T follicular helper cell (primary cell): ENCODE data around the gene JAZF1.

Source experiments
- DNase-seq: peaks from one replicate; pipeline ENCODE4 v3.0.0-alpha.2; 2020; ENCODE audit warnings: low read depth

Gene JAZF1

GRCh38 chr7:27839099-27839498 is 341.5 kb downstream of the JAZF1 start:
- no peak for DNase-seq

- DNase-seq = no peak
Measured at GRCh38 chr7:27836536-27836935, 344.1 kb downstream of the JAZF1 start.

GRCh38 chr7:27835376-27835775 is 345.2 kb downstream of the JAZF1 start:
- no peak for DNase-seq

- no peak for DNase-seq
Measured at GRCh38 chr7:27834179-27834921, 346.2 kb downstream of the JAZF1 start.

GRCh38 chr7:27826357-27826756 is 354.2 kb downstream of the JAZF1 start:
- no peak for DNase-seq

GRCh38 chr7:27825891-27826290 is 354.7 kb downstream of the JAZF1 start:
- no peak for DNase-seq

GRCh38 chr7:27822245-27822644 is 358.4 kb downstream of the JAZF1 start:
- no peak for DNase-seq

- DNase-seq = no peak
Measured at GRCh38 chr7:27812706-27813105, 367.9 kb downstream of the JAZF1 start.

GRCh38 chr7:27810186-27810585 is 370.4 kb downstream of the JAZF1 start:
- no peak for DNase-seq

- DNase-seq = no peak
Measured at GRCh38 chr7:27808626-27809025, 372.0 kb downstream of the JAZF1 start.

GRCh38 chr7:27804139-27804538 is 376.5 kb downstream of the JAZF1 start:
- DNase-seq = no peak

- DNase-seq = no peak
Measured at GRCh38 chr7:27802999-27803398, 377.6 kb downstream of the JAZF1 start.

GRCh38 chr7:27799212-27799611 is 381.4 kb downstream of the JAZF1 start:
- no peak for DNase-seq

GRCh38 chr7:27795977-27796376 is 384.6 kb downstream of the JAZF1 start:
- DNase-seq = no peak

- no peak for DNase-seq
Measured at GRCh38 chr7:27793780-27794179, 386.8 kb downstream of the JAZF1 start.

GRCh38 chr7:27788437-27788836 is 392.2 kb downstream of the JAZF1 start:
- DNase-seq = no peak

- peak; percentile 6 for DNase-seq
Measured at GRCh38 chr7:27784399-27785053, 396.1 kb downstream of the JAZF1 start.

- DNase-seq = no peak
Measured at GRCh38 chr7:27782849-27783248, 397.7 kb downstream of the JAZF1 start.

- no peak for DNase-seq
Measured at GRCh38 chr7:27781188-27781587, 399.4 kb downstream of the JAZF1 start.
